ENCODE measurements around the gene PDE4D.

- TF ChIP-seq EZH2phosphoT487 (IDR thresholded peaks at IDR 0.05; ENCODE audit: low read length), result no peak
- no peak for TF ChIP-seq CTCF (IDR thresholded peaks at IDR 0.05; ENCODE audit: low read length)
- no peak for TF ChIP-seq EZH2 (optimal IDR thresholded peaks at IDR 0.05; ENCODE audit: low read depth, low read length)
Observed at GRCh38 chr5:59065554-59065953, 828.0 kb downstream of the PDE4D start.

Measured in MM.1S (cell line).